Thoracic aorta (tissue), 2 donors: Measurements from ENCODE around the gene FXYD5. TPM values are rescaled to one million over a fixed set of nuclear protein-coding genes. Genes with fewer than 3 reads are reported as not detected.

Source experiments
- ATAC-seq: fragments of 150-250 bp; one replicate; pipeline ENCODE4 v1.8.0; 2017; ENCODE audit warnings: low read depth; ENCODE audit not compliant: insufficient number of reproducible peaks, low FRiP score
- DNase-seq: peaks from one replicate; pipeline ENCODE4 v3.0.0-alpha.2; 2020; ENCODE audit warnings: low spot score
- H3K27ac ChIP-seq, 2 donors: fragments of 200-600 bp; sonication (generic); 1 replicate in 1 of 2; 2 replicates in 1 of 2; pipeline ENCODE4 v1.5.1; 2016; ENCODE audit warnings: mild to moderate bottlenecking in 2 of 2, moderate library complexity in 2 of 2
- H3K27me3 ChIP-seq: fragments of 200-600 bp; sonication (generic); replicated peaks from 2 replicates; pipeline ENCODE4 v1.6.0; 2016; ENCODE audit warnings: mild to moderate bottlenecking; ENCODE audit not compliant: insufficient read depth
- H3K36me3 ChIP-seq: fragments of 200-600 bp; sonication (generic); one replicate; pipeline ENCODE4 v1.5.1; 2016
- H3K4me1 ChIP-seq, 2 donors: fragments of 200-600 bp; sonication (generic); 1 replicate in 1 of 2; 2 replicates in 1 of 2; pipeline versions ENCODE4 v1.5.1 to v1.6.0; 2016; ENCODE audit warnings: low read depth in 2 of 2, mild to moderate bottlenecking in 1 of 2; ENCODE audit not compliant: control insufficient read depth in 1 of 2
- H3K4me3 ChIP-seq: fragments of 200-600 bp; sonication (generic); 2 replicates; pipeline ENCODE4 v1.5.1; 2016; ENCODE audit warnings: mild to moderate bottlenecking
- H3K9me3 ChIP-seq: fragments of 200-600 bp; sonication (generic); 2 replicates; pipeline ENCODE4 v1.5.1; 2016
- total RNA-seq, 2 donors: library from RNA; depleted of rRNA; stranded (reverse); fragments of >200 nt; gene quantifications; one replicate each; pipeline versions ENCODE4 v1.1.0 to v1.2.3, GENCODE V29; 2016
- TF ChIP-seq, protein P1 (sequence below): fragments of 200-600 bp; sonication (generic); IDR thresholded peaks from one replicate; pipeline ENCODE4 v1.5.1; 2019; ENCODE audit warnings: antibody characterized with exemption

Gene FXYD5
- total RNA-seq, 2 donors from 2014 or later = 65.0 to 106 TPM

- no peak overlapping the region for H3K27ac ChIP-seq
- TF ChIP-seq, protein P1, sequence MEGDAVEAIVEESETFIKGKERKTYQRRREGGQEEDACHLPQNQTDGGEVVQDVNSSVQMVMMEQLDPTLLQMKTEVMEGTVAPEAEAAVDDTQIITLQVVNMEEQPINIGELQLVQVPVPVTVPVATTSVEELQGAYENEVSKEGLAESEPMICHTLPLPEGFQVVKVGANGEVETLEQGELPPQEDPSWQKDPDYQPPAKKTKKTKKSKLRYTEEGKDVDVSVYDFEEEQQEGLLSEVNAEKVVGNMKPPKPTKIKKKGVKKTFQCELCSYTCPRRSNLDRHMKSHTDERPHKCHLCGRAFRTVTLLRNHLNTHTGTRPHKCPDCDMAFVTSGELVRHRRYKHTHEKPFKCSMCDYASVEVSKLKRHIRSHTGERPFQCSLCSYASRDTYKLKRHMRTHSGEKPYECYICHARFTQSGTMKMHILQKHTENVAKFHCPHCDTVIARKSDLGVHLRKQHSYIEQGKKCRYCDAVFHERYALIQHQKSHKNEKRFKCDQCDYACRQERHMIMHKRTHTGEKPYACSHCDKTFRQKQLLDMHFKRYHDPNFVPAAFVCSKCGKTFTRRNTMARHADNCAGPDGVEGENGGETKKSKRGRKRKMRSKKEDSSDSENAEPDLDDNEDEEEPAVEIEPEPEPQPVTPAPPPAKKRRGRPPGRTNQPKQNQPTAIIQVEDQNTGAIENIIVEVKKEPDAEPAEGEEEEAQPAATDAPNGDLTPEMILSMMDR = no peak
- DNase-seq = no peak
Observed at GRCh38 chr19:35217649-35217990, 63.1 kb downstream of the FXYD5 start.

DNA sequence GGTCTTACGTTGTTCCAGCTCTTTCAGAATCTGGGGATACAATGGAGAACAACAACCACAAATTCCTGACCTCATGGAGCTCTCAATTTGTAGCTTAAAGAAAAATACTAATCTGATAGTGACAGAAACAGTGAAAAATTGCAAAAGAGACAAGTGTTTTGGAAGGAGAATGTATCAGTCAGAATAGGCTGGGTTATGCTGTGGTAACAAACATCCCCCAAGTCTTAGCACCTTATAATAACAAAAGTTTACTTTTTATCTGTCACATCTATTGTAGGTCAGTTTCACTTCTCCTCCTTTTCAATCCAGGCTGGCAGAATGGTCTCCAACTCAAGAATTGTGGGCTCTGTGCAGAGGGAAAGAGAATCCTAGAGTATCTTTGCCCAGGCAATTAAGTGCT, 64.5 kb downstream of the FXYD5 start:
- ATAC-seq = no peak
- H3K27ac ChIP-seq = no peak overlapping the region

More at GRCh38 chr19:35217649-35217990, 63.1 kb downstream of the FXYD5 start:
- no peak for ATAC-seq
- H3K27me3 ChIP-seq = no peaks in the 10 kb centered on the region
- H3K36me3 ChIP-seq = no peaks in the 10 kb centered on the region
- no peaks in the 10 kb centered on the region for H3K9me3 ChIP-seq
- H3K4me3 ChIP-seq = no peak overlapping the region
- peaks cover 0 to 8% of the 10 kb centered on the region in 2 donors for H3K4me1 ChIP-seq

More for the DNA sequence above, 64.5 kb downstream of the FXYD5 start:
- TF ChIP-seq, protein P1 = no peak
- no peaks in the 10 kb centered on the region for H3K36me3 ChIP-seq
- H3K4me3 ChIP-seq = no peak overlapping the region
- H3K4me1 ChIP-seq = peaks cover 0 to 8% of the 10 kb centered on the region in 2 donors
- H3K27me3 ChIP-seq = no peaks in the 10 kb centered on the region
- H3K9me3 ChIP-seq = no peaks in the 10 kb centered on the region
- no peak for DNase-seq

Other genes starting within 250 kb of the FXYD5 start
- 1 to 10 TPM; 1.5 to 1.7 TPM for gene ZNF30, start 227.8 kb upstream of the FXYD5 start, total RNA-seq
- gene ZNF792, start 190.5 kb upstream of the FXYD5 start, total RNA-seq = 1 to 10 TPM; 5.5 to 8.5 TPM
- 10 to 100 TPM; 42.9 to 83.5 TPM for gene GRAMD1A, start 154.4 kb upstream of the FXYD5 start, total RNA-seq
- gene SCN1B, start 124.3 kb upstream of the FXYD5 start, total RNA-seq = 10 to 100 TPM; 25.1 to 26.0 TPM
- gene HPN, start 113.0 kb upstream of the FXYD5 start, total RNA-seq = 1 to 10 TPM in 1 of 2 donors, under 1 TPM in 1; 0.35 to 5.4 TPM
- gene FXYD3, start 38.9 kb upstream of the FXYD5 start, total RNA-seq = 1 to 10 TPM in 1 of 2 donors, under 1 TPM in 1; 0.68 to 6.4 TPM
- 10 to 100 TPM in 1 of 2 donors, 1 to 10 TPM in 1; 7.9 to 17.4 TPM for gene LGI4, start 19.7 kb upstream of the FXYD5 start, total RNA-seq
- 10 to 100 TPM; 50.7 to 65.8 TPM for gene FXYD1, start 15.9 kb upstream of the FXYD5 start, total RNA-seq
- gene FXYD7, start 11.5 kb upstream of the FXYD5 start, total RNA-seq = not detected
- not detected for gene FAM187B, start 74.0 kb downstream of the FXYD5 start, total RNA-seq
- gene LSR, start 94.3 kb downstream of the FXYD5 start, total RNA-seq = 1 to 10 TPM; 7.6 to 9.3 TPM
- gene USF2, start 114.2 kb downstream of the FXYD5 start, total RNA-seq = 100 to 1,000 TPM in 1 of 2 donors, 10 to 100 TPM in 1; 90.4 to 143 TPM
- under 1 TPM in 1 of 2 donors, not detected in 1; 0.28 TPM for gene HAMP, start 127.8 kb downstream of the FXYD5 start, total RNA-seq
- 1 to 10 TPM in 1 of 2 donors, not detected in 1; 2.8 TPM for gene MAG, start 137.4 kb downstream of the FXYD5 start, total RNA-seq
- 1 to 10 TPM; 1.4 to 3.6 TPM for gene CD22, start 174.5 kb downstream of the FXYD5 start, total RNA-seq
- not detected for gene FFAR1, start 193.2 kb downstream of the FXYD5 start, total RNA-seq
- gene FFAR3, start 203.7 kb downstream of the FXYD5 start, total RNA-seq = not detected
- gene GPR42, start 216.3 kb downstream of the FXYD5 start, total RNA-seq = not detected